DMS79 (cell line): ENCODE measurements around the gene C9orf50.

Source experiments
- DNase-seq: peaks from one replicate; lab custom pipeline; 2025; lab: John Stamatoyannopoulos, UW

The C9orf50 gene

GRCh38 chr9:129590466-129590865 lies 30.4 kb downstream of the C9orf50 start:
- DNase-seq = no peak

GRCh38 chr9:129587487-129588262 lies 33.2 kb downstream of the C9orf50 start:
- DNase-seq = no peak

DNA sequence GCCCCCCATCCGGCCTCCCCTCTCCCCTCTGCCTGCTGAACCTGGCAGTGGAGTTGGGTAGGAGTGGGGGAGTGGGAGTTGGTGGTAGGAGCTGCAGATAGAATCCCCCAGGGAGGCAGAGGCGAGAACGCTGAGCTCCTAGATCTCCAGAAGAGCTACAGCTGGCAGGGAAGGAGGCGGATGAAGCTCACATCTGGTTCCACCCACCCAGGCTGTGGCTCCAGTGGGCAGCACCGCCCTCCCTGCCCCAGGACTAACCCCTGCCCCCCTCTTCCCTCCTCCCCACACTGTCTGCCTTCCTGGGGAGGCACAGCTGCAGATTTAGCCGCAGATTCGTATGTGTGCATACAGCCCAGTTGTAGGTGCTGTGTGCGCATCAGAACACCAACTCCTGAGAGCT lies 34.2 kb downstream of the C9orf50 start:
- DNase-seq = no peak

GRCh38 chr9:129586245-129586644 lies 34.7 kb downstream of the C9orf50 start:
- no peak for DNase-seq

DNA sequence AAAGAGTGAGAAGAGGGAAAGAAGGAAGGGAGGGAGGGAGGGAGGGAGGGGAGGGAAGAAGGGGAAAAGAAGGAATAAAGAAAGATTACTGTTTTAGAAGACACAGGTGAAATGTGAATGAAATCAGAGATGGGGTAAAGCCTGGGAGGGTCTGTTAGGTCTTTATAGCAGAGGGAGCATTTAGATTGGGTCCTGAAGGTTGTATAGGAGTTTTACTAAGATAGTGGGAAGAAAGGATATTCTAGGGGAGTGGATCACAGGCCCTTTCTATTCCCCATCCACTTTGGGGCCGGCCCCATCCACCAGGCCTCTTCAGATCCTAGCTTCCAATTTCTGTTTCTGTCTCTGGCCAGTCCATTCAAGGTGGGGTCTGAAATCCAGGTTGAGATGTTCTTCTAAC lies 35.5 kb downstream of the C9orf50 start:
- no peak for DNase-seq

- no peak for DNase-seq
Observed at GRCh38 chr9:129584136-129584535, 36.8 kb downstream of the C9orf50 start.

DNA sequence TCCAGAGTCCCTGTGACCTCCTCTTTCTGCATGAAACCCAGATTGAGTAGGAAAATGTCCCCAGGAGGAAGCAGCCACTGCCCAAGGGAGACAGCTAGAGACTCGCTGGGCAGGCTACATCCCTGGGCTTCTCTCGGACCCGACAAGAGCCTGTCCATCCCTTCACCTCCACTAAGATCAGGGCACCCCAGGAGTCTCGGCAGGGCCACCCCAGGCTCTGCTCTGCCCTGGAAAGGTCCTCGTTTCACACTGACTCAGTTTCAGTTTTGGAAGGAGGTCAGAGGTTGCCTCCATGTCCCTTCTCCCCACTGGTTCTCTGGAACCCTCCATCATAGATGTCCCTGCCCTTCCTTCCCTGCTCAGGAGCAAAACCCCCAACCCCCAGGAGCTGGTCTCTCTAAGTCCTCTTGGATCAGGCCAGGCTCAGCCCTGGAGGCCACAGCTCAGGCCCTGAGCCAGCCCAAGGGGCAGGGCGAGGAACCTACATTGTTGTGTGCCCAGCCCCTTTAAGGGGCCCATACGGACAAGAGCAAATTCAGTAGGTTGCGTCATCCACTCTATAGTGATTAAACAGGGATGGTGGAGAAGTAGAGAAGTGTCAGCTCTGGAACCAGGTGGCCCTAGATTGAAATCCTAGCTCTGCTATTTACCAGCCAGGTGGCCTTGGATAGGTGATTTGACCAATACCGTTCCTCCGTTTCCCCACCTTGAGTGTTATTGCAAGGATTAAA lies 37.4 kb downstream of the C9orf50 start:
- no peak for DNase-seq

DNA sequence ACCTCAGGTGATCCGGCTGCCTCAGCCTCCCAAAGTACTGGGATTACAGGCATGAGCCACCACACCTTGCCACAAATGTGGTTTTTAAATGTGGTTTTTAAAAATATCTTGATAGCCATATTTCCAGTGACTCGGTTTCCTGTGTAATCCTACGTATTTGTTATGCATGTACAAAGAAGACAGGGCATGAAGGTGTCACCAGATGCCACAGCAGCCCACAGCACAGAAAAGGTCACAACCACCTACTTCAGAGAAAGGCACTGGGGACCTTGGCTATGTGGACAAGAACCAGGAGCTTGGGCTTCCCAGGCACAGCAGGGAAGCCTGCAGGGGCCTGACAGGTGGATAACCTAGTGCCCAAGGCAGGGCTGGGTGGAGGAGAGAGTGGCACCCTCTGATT lies 38.0 kb downstream of the C9orf50 start:
- no peak for DNase-seq

- no peak for DNase-seq
Observed at GRCh38 chr9:129581505-129582189, 39.3 kb downstream of the C9orf50 start.

GRCh38 chr9:129580211-129580915 lies 40.5 kb downstream of the C9orf50 start:
- DNase-seq = no peak

DNA sequence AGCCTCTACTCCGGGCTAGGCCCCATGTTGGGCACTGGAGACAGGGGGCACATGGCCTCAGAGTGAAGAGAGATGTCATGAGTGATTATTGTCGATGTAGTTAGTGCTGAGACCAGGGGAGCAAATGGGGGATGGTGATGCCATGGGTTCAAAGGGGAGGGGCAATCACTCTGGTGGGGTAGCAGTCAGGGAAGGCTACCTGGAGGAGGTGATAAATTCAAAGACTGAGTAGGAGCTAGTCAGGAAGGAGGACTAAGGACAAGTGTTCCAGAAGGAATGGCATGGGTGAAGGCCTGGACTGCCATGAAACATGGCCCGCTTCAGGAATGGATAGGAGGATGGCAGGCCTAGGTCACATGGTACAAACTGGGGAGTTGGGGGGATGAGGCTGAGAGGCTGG lies 41.6 kb downstream of the C9orf50 start:
- DNase-seq = no peak

- no peak for DNase-seq
Observed at GRCh38 chr9:129576546-129577543, 44.1 kb downstream of the C9orf50 start.

GRCh38 chr9:129575818-129576217 lies 45.1 kb downstream of the C9orf50 start:
- no peak for DNase-seq

DNA sequence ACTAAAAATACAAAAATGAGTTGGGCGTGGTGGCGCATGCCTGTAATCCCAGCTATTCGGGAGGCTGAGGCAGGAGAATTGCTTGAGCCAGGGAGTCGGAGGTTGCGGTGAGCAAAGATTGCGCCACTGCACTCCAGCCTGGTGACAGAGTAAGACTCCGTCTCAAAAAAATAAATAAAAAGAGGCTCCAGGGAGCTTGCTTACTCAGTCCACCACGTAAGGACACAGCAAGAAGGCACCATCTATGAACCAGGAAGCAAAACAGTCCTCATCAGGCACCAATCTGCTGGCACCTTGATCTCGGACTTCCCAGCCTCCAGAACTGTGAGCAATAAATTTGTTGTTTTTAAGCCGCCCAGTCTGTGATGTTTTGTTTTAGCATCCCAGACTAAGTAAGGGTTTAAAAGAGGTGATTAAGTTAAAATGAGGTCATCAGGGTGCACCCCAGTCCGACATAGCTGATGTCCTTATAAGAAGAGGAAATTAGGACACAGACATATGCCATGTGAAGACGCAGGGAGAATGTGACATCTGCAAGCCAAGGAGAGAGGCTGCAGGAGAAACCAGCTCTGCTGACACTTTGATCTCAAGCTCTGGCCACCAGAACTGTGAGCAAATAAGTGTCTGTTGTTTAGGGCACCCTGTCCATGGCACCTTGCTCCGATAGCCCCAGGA lies 45.9 kb downstream of the C9orf50 start:
- DNase-seq = no peak

DNA sequence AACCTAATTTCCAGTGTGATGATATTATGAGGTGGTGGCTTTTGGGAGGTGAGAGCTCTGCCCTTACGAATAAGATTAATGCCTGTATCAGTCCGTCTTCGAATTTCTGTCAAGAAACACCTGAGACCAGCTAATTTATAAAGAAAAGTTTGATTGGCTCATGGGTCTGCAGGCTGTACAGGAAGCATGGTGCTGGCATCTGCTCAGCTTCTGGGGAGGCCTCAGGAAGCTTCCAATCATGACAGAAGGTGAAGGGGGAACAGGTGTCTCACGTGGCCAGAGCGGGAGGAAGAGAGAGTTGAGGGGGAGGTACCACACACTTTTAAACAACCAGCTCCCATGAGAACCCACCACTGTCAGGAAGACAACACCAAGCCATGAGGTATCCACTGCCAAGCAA lies 46.9 kb downstream of the C9orf50 start:
- DNase-seq = no peak

- no peak for DNase-seq
Observed at GRCh38 chr9:129572517-129572916, 48.4 kb downstream of the C9orf50 start.

- DNase-seq = no peak
Observed at GRCh38 chr9:129572052-129572425, 48.9 kb downstream of the C9orf50 start.

- no peak for DNase-seq
Observed at GRCh38 chr9:129571298-129572051, 49.4 kb downstream of the C9orf50 start.

DNA sequence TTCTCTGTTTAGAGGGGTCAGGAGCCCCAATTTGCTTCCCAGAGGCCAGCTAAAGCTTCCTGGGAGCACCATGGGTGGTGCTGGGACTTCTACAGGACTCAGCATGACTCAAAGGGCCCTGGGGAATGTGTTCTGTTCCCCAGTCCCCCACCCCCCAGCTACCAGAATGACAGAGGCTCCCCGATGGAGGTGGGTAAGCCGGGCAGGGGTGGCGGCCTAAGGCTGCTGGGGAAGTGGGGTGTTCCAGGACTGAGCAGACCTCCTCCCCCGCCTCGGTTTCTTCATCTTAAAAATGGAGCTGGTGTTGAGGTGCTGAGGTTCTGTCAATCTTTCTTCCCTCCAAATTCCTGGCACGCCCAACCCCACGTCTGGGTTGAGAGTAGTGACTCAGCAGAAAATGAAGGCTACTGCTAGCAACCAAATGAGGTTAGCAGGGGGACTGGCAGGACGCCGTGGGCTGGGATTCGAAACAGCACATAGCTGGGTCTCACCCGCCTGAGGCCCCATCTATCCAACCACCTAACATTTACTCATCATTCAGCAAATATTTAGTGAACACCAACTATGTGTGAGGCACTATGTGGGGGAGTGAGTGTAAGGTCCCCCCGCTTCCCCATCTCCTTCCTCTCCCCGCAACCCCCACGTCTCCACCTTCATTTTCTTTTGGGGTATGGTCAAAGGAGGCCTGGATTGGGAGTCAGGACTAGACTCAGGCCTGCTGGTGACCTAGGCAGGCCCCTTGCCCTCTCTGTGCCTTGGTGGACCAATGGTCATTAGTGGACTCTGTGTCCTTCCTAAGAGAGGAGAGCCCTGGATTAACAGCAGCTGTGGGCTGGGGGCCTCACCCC lies 50.2 kb downstream of the C9orf50 start:
- DNase-seq = no peak
